Gastrocnemius medialis (tissue), 4 donors: ENCODE measurements around the gene DIPK1B.

Source experiments
- CTCF ChIP-seq, 5 experiments: fragments of 450-650 bp in 3 of 5; fragments of 200-600 bp in 2 of 5; sonication (generic) in 2 of 5; IDR thresholded peaks in 4 of 5; conservative IDR thresholded peaks in 1 of 5; 1 replicate in 4 of 5; 2 replicates in 1 of 5; pipeline ENCODE4 v1.5.1; 2016 to 2019; ENCODE audit warnings: antibody characterized with exemption in 5 of 5, mild to moderate bottlenecking in 3 of 5, moderate library complexity in 3 of 5
- POLR2A ChIP-seq, 2 donors: fragments of 450-650 bp; IDR thresholded peaks; one replicate each; pipeline ENCODE4 v1.6.1; 2017; ENCODE audit warnings: antibody characterized with exemption in 2 of 2, mild to moderate bottlenecking in 2 of 2, moderate library complexity in 2 of 2

- TF ChIP-seq POLR2A (IDR thresholded peaks at IDR 0.05) = no peak
- no peak for TF ChIP-seq CTCF (IDR thresholded peaks at IDR 0.05 in 4 of 5, conservative IDR thresholded peaks at IDR 0.05 in 1 of 5)
Measured at GRCh38 chr9:136682710-136683109, 29.7 kb upstream of the DIPK1B start.
